Activated naive CD4-positive, alpha-beta T cell treated with anti-CD3 and anti-CD28 coated beads, Interleukin-2, amount 10 ng/mL, durations not matched to agents 5 hours and 36 hours (primary cell): ENCODE measurements around the gene COMMD9. TPM values are rescaled to one million over a fixed set of nuclear protein-coding genes. Genes with fewer than 3 reads are reported as not detected.

Experiments used
- total RNA-seq, 2 experiments: library from RNA; stranded (reverse); gene quantifications; one replicate each; pipeline ENCODE4 v1.2.3, GENCODE V29; 2021

The COMMD9 gene
- 10 to 100 TPM; 40.3 to 43.2 TPM for total RNA-seq

DNA sequence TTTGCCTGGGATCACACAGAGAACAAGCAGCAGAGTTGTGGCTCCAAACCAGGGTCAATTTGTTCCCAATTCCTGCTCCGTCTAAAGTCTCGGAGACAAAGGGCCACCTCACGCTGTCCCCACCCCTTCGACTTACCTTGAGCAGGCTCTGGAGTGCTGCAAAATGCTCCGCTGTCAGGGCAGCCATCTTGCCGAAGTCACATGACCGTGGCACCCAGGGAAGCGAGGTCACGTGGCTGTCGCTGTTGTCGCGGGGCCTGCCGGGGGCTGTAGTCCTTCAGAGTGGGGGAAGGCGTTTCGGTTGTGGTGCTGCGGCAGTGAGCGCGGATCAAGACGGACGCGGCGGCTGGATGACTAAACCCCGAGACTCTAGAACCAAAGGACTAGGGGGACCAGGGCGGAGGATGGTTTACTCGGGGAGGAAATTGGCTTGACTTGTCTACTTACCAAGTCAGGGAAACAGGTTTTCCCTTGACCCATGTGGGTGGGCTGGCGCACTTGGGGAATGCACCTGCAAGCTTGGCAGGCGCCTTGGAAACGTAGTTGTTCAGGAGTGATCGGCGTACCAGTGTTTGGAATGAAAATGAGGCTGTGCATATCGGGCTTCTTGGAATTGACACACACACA lies at the start of gene COMMD9:
TSS of gene COMMD9 (minus strand) at position 199 of the 627 bp plus-strand sequence. CDS start at position 187, 12 bp downstream.

GRCh38 chr11:36295926-36296325 lies 6.7 kb upstream of the COMMD9 start, which contains the start of gene PRR5L:
TSS of gene PRR5L (plus strand) at chr11:36296288. CDS start at chr11:36401122, 104,834 bp downstream.

Other genes with a start within 250 kb of the COMMD9 start
- 1 to 10 TPM; 3.3 to 4.8 TPM for gene PRR5L, start 6.9 kb upstream of the COMMD9 start, total RNA-seq
- gene TRAF6, start 220.8 kb upstream of the COMMD9 start, total RNA-seq, result 10 to 100 TPM; 13.0 to 13.4 TPM